HFF-Myc (cell line): ENCODE results near the gene CLNK.

Experiments
- DNase-seq: peaks from one replicate; pipeline ENCODE4 v3.0.0-alpha.2; 2011; ENCODE audit warnings: low read depth; ENCODE audit errors: extremely low read depth
- H3K4me3 ChIP-seq: replicated peaks from 2 replicates; pipeline ENCODE4 v1.5.1; 2011; ENCODE audit warnings: low read depth, mild to moderate bottlenecking, control low read depth, low read length
- CTCF ChIP-seq: IDR thresholded peaks from 2 replicates; pipeline ENCODE4 v1.5.1; 2012; ENCODE audit warnings: mild to moderate bottlenecking, low read depth, low read length, control low read depth; ENCODE audit errors: missing control alignments

The CLNK gene

GRCh38 chr4:10534820-10535219 lies 149.7 kb downstream of the CLNK start:
- DNase-seq, result no peak
- no peak for TF ChIP-seq CTCF

DNA sequence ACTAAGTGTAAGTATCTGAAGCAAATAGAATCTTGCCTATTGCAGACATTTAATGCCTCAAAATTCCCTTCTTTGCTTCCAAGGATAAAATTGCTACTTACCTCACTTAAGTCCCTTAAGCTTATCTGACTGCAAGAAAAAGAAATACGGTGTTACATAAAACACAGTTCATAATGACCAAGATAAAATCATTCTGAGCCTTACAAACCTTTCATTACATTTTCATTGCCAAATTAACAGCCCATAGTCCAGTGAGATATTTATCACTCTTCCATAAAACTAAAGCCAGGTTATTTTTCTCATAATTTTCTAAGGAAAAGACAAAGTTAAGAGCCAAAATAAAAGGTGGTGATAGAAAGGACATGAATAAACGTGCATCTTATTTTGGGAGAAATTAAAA lies 152.4 kb downstream of the CLNK start:
- H3K4me3 ChIP-seq, result no peak overlapping the region
- no peak for DNase-seq
- TF ChIP-seq CTCF, result no peak

More at GRCh38 chr4:10534820-10535219, 149.7 kb downstream of the CLNK start:
- no peak overlapping the region for H3K4me3 ChIP-seq

GRCh38 chr4:10530137-10530786 lies 154.3 kb downstream of the CLNK start:
- DNase-seq, result no peak
- TF ChIP-seq CTCF, result no peak
- no peak overlapping the region for H3K4me3 ChIP-seq

GRCh38 chr4:10529291-10530136 lies 155.1 kb downstream of the CLNK start:
- DNase-seq, result no peak

DNA sequence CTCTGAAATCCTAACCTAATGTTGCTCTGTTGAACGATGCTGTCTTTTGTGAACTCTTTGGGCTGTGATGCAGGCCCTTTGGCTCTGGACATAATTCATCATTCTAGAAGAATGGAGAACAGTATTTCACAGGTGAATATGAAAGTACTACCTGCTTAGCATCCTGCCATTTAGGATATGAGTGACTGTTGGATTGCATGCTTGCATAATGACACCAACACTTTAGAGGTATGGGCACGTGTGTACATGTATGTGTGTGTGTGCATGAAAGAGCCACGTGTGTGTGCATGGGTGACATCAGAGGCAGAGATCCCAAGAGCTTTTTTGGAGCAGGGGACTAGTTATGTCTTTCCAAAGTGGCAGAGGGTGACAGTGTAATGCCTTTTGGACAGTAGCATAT lies 157.1 kb downstream of the CLNK start:
- H3K4me3 ChIP-seq, result no peak overlapping the region
- no peak for TF ChIP-seq CTCF
- no peak for DNase-seq

More at GRCh38 chr4:10529291-10530136, 155.1 kb downstream of the CLNK start:
- H3K4me3 ChIP-seq, result no peak overlapping the region
- no peak for TF ChIP-seq CTCF

- DNase-seq, result no peak
- H3K4me3 ChIP-seq, result no peak overlapping the region
- TF ChIP-seq CTCF, result no peak
Measured at GRCh38 chr4:10526429-10527222, 157.9 kb downstream of the CLNK start.
